ENCODE measurements around the gene CISH. TPM values are rescaled to one million over a fixed set of nuclear protein-coding genes. Genes with fewer than 3 reads are reported as not detected.

CISH gene
- total and polyA plus RNA-seq, 9 of the 15 experiments (the other 6 are each of a cell fraction or from before 2014, with no cell fraction given) = 1.7 to 47.7 (median 18.3) TPM

DNA sequence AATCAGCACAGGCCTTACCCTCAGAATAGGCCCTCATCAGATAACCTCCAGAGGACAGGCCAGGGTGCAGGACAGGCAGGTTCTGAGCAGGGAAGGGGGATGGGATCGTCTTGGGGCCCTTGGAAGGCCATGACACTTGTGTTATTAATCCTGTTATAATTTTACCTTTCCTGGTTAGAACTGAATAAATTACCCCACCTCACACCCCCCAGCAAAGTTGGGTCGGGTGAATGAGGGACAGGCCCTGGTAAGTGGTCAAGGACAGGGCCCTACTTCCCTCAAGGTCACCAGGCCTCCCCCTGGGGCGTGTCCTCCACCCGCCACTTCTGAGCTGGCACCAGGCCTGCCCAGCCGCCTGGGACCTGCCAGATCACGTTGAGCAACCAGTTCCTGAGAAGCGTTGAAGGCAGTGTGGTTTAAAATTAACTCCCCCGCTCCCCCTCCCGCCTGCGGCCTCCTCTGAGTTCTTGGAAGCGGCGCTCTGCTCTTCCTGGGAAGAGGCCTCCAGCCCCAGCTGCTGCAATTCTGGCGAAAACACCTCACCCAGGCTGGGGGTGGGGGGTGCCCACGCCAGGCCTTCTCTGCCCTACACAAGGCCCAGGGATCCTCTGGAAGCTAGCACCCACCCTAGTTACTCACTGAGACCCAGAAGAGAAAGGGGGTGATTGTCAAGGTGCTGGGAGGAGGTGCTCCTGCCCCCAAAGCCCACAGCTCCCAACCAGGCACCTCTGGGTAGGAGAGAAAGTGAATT is 10.6 kb downstream of the CISH start (continued):
- TF ChIP-seq, protein P1, sequence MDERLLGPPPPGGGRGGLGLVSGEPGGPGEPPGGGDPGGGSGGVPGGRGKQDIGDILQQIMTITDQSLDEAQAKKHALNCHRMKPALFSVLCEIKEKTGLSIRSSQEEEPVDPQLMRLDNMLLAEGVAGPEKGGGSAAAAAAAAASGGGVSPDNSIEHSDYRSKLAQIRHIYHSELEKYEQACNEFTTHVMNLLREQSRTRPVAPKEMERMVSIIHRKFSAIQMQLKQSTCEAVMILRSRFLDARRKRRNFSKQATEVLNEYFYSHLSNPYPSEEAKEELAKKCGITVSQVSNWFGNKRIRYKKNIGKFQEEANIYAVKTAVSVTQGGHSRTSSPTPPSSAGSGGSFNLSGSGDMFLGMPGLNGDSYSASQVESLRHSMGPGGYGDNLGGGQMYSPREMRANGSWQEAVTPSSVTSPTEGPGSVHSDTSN (CRISPR knock-in tag; IDR thresholded peaks at IDR 0.05; ENCODE audit: low read depth) = no peak
- TF ChIP-seq, protein P1 (tag; conservative IDR thresholded peaks at IDR 0.05; ENCODE audit: low read depth) = peak; percentile 9; the same call in 1 of the 2 replicates
- TF ChIP-seq MEF2D (tag; conservative IDR thresholded peaks at IDR 0.05; ENCODE audit: low read depth) (0 out of 2 replicates have a peak, but pooled peaks have one; percentile 16), MEIS2 (IDR thresholded peaks at IDR 0.05; ENCODE audit: partially characterized antibody) (peak; percentile 70), CAMTA2 (CRISPR knock-in tag; conservative IDR thresholded peaks at IDR 0.05) (no peak), TGIF2 (CRISPR knock-in tag; IDR thresholded peaks at IDR 0.05) (no peak), HLTF (IDR thresholded peaks at IDR 0.05) (no peak), EP400 (IDR thresholded peaks at IDR 0.05) (peak; percentile 66), ILK (tag; IDR thresholded peaks at IDR 0.05; ENCODE audit: borderline replicate concordance, low read depth) (no peak), CBX1 (IDR thresholded peaks at IDR 0.05; ENCODE audit: low read depth) (no peak), ZBTB17 (CRISPR knock-in tag; IDR thresholded peaks at IDR 0.05) (no peak), ZSCAN32 (CRISPR knock-in tag; IDR thresholded peaks at IDR 0.05) (peak; percentile 8; the same call in 1 of the 2 replicates), SMARCA5 (IDR thresholded peaks at IDR 0.05) (no peak), MCM7 (IDR thresholded peaks at IDR 0.05) (no peak), CBX8 (IDR thresholded peaks at IDR 0.05; ENCODE audit: borderline replicate concordance, extremely low read depth, low read depth, low read length, poor library complexity, severe bottlenecking) (no peak), CREBBP (IDR thresholded peaks at IDR 0.05; ENCODE audit: low read depth, low read length) (no peak)
- TF ChIP-seq, protein P2, sequence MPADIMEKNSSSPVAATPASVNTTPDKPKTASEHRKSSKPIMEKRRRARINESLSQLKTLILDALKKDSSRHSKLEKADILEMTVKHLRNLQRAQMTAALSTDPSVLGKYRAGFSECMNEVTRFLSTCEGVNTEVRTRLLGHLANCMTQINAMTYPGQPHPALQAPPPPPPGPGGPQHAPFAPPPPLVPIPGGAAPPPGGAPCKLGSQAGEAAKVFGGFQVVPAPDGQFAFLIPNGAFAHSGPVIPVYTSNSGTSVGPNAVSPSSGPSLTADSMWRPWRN (IDR thresholded peaks at IDR 0.05; ENCODE audit: low read depth) = peak; percentile 63; the same call in 1 of the 2 replicates
- TF ChIP-seq, protein P3, sequence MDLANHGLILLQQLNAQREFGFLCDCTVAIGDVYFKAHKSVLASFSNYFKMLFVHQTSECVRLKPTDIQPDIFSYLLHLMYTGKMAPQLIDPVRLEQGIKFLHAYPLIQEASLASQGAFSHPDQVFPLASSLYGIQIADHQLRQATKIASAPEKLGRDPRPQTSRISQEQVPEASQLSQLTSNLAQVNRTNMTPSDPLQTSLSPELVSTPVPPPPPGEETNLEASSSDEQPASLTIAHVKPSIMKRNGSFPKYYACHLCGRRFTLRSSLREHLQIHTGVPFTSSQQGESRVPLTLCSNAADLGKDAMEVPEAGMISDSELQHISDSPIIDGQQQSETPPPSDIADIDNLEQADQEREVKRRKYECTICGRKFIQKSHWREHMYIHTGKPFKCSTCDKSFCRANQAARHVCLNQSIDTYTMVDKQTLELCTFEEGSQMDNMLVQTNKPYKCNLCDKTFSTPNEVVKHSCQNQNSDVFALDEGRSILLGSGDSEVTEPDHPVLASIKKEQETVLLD (IDR thresholded peaks at IDR 0.05) = 0 out of 2 replicates have a peak, but pooled peaks have one; percentile 20
- TF ChIP-seq, protein P4, sequence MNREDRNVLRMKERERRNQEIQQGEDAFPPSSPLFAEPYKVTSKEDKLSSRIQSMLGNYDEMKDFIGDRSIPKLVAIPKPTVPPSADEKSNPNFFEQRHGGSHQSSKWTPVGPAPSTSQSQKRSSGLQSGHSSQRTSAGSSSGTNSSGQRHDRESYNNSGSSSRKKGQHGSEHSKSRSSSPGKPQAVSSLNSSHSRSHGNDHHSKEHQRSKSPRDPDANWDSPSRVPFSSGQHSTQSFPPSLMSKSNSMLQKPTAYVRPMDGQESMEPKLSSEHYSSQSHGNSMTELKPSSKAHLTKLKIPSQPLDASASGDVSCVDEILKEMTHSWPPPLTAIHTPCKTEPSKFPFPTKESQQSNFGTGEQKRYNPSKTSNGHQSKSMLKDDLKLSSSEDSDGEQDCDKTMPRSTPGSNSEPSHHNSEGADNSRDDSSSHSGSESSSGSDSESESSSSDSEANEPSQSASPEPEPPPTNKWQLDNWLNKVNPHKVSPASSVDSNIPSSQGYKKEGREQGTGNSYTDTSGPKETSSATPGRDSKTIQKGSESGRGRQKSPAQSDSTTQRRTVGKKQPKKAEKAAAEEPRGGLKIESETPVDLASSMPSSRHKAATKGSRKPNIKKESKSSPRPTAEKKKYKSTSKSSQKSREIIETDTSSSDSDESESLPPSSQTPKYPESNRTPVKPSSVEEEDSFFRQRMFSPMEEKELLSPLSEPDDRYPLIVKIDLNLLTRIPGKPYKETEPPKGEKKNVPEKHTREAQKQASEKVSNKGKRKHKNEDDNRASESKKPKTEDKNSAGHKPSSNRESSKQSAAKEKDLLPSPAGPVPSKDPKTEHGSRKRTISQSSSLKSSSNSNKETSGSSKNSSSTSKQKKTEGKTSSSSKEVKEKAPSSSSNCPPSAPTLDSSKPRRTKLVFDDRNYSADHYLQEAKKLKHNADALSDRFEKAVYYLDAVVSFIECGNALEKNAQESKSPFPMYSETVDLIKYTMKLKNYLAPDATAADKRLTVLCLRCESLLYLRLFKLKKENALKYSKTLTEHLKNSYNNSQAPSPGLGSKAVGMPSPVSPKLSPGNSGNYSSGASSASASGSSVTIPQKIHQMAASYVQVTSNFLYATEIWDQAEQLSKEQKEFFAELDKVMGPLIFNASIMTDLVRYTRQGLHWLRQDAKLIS (CRISPR knock-in tag; IDR thresholded peaks at IDR 0.05) = no peak

Data from K562 (cell line).